K562 (cell line): ENCODE results near the gene LMO4. TPM values are rescaled to one million over a fixed set of nuclear protein-coding genes. Genes with fewer than 3 reads are reported as not detected.

Experiments used
- CTCF ChIP-seq, 3 experiments: IDR thresholded peaks in 2 of 3; conservative IDR thresholded peaks in 1 of 3; 2 replicates each; pipeline ENCODE4 v1.5.1; 2011 to 2012; ENCODE audit warnings: low read length in 3 of 3, mild to moderate bottlenecking in 3 of 3, control low read depth in 2 of 3, improper control_type of control experiment in 1 of 3, inconsistent platforms in 1 of 3, low read depth in 1 of 3, mixed read lengths in 1 of 3, moderate library complexity in 1 of 3; ENCODE audit not compliant: insufficient read depth in 2 of 3
- E2F6 ChIP-seq, 2 experiments: IDR thresholded peaks; 2 replicates each; pipeline ENCODE4 v1.6.1; 2011; ENCODE audit warnings: borderline replicate concordance in 1 of 2, control low read depth in 1 of 2, low read depth in 1 of 2, low read length in 1 of 2, mild to moderate bottlenecking in 1 of 2, mixed read lengths in 1 of 2, moderate library complexity in 1 of 2; ENCODE audit not compliant: insufficient read depth in 1 of 2, insufficient read length in 1 of 2, poor library complexity in 1 of 2, severe bottlenecking in 1 of 2; ENCODE audit errors: extremely low read depth in 1 of 2
- FOXA3 ChIP-seq, 2 experiments: fragments of 450-650 bp in 1 of 2; sonication (generic) in 1 of 2; formaldehyde crosslinking; IDR thresholded peaks in 1 of 2; conservative IDR thresholded peaks in 1 of 2; 2 replicates each; pipeline versions ENCODE4 v1.4.0 to v1.8.0; 2020 to 2022; ENCODE audit warnings: mild to moderate bottlenecking in 2 of 2, missing genetic modification reagents in 1 of 2
- NCOA2 ChIP-seq, 2 experiments: fragments of 450-650 bp; IDR thresholded peaks; 2 replicates each; pipeline ENCODE4 v1.6.1; 2018; ENCODE audit warnings: mild to moderate bottlenecking in 2 of 2, moderate library complexity in 1 of 2; ENCODE audit not compliant: partially characterized antibody in 2 of 2
- PPARD ChIP-seq: fragments of 250-450 bp; sonication (Bioruptor Pico); IDR thresholded peaks from 2 replicates; pipeline ENCODE4 v1.8.0; 2022; ENCODE audit warnings: inconsistent platforms, mild to moderate bottlenecking, moderate library complexity
- UBTF ChIP-seq, 2 experiments: IDR thresholded peaks; 2 replicates each; pipeline ENCODE4 v1.6.1; 2012; ENCODE audit warnings: improper control_type of control experiment in 2 of 2, low read depth in 2 of 2, low read length in 2 of 2, borderline replicate concordance in 1 of 2
- ZBTB49 ChIP-seq: sonication (generic); formaldehyde crosslinking; IDR thresholded peaks from 2 replicates; pipeline ENCODE4 v1.8.0; 2022; ENCODE audit warnings: missing genetic modification reagents, mild to moderate bottlenecking, borderline replicate concordance
- polyA plus RNA-seq, 8 experiments: library from polyadenylated mRNA; depleted of rRNA in 4 of 8; stranded (reverse) in 5 of 8; unstranded in 3 of 8; fragments of >200 nt; fragmentation: Nextera tagmentation in 2 of 8; fragmentation: Illumina TruSeq in 1 of 8; extraction: Ambion mirVana in 2 of 8; extraction: Trizol in 1 of 8; gene quantifications; 2 replicates each; pipeline versions ENCODE4 v1.2.1 to v1.2.3, GENCODE V29; 2011 to 2014; ENCODE audit warnings: inconsistent platforms in 1 of 8, missing spikeins in 1 of 8
- total RNA-seq, 7 experiments: library from RNA; depleted of rRNA in 6 of 7; stranded (reverse); fragments of >200 nt in 6 of 7; fragmentation: Illumina TruSeq in 2 of 7; extraction: Trizol in 2 of 7; gene quantifications; 2 replicates each; pipeline versions ENCODE4 v1.2.1 to v1.2.3, GENCODE V29; 2011 to 2021; ENCODE audit warnings: low replicate concordance in 1 of 7

Gene LMO4
- total and polyA plus RNA-seq, 9 of the 15 experiments (the other 6 are each of a cell fraction or from before 2014, with no cell fraction given) = 3.1 to 35.3 (median 22.4) TPM

GRCh38 chr1:87331365-87332241 lies 2.9 kb downstream of the LMO4 start (continued):
- TF ChIP-seq UBTF (IDR thresholded peaks at IDR 0.05; ENCODE audit: borderline replicate concordance in 1 of 2, low read depth in 2 of 2, low read length in 2 of 2) (peak in 1 of 2 experiments; percentile 7; a peak in 1 of 4 replicates), NCOA2 (IDR thresholded peaks at IDR 0.05; ENCODE audit: partially characterized antibody in 2 of 2) (no peak), E2F6 (IDR thresholded peaks at IDR 0.05; ENCODE audit: borderline replicate concordance in 1 of 2, extremely low read depth in 1 of 2, insufficient read depth in 1 of 2, insufficient read length in 1 of 2, low read depth in 1 of 2, low read length in 1 of 2, poor library complexity in 1 of 2, severe bottlenecking in 1 of 2) (peak in 1 of 2 experiments; percentile 65), CTCF (IDR thresholded peaks at IDR 0.05 in 2 of 3, conservative IDR thresholded peaks at IDR 0.05 in 1 of 3; ENCODE audit: insufficient read depth in 2 of 3, low read depth in 1 of 3, low read length in 3 of 3) (peak in 1 of 3 experiments; percentile 42; a peak in 1 of 6 replicates), FOXA3 (CRISPR knock-in tag; conservative IDR thresholded peaks at IDR 0.05 in 1 of 2, IDR thresholded peaks at IDR 0.05 in 1 of 2) (peak in 1 of 2 experiments; percentile 36; a peak in 1 of 4 replicates), PPARD (CRISPR knock-in tag) (no peak), ZBTB49 (CRISPR knock-in tag) (0 out of 2 replicates have a peak, but pooled peaks have one; percentile 13)
